Kidney epithelial cell (primary cell): ENCODE data around the gene ARID3C. TPM values are rescaled to one million over a fixed set of nuclear protein-coding genes. Genes with fewer than 3 reads are reported as not detected.
A peak's percentile ranks its signal among the peaks of the same experiment; 100 is the strongest.

Experiments
- DNase-seq: peaks from one replicate; pipeline ENCODE4 v3.0.0-alpha.2; 2010; ENCODE audit warnings: low read depth
- H3K27me3 ChIP-seq: 2 replicates; pipeline ENCODE4 v1.6.0; 2011; ENCODE audit warnings: low read length; ENCODE audit not compliant: control insufficient read depth, insufficient read depth
- H3K36me3 ChIP-seq: 2 replicates; pipeline ENCODE4 v1.5.1; 2011; ENCODE audit warnings: low read length; ENCODE audit not compliant: control insufficient read depth, insufficient read depth
- H3K4me3 ChIP-seq: 2 replicates; pipeline ENCODE4 v1.5.1; 2011; ENCODE audit warnings: low read depth, mild to moderate bottlenecking, control low read depth, low read length
- CTCF ChIP-seq: IDR thresholded peaks from 2 replicates; pipeline ENCODE4 v1.5.1; 2011; ENCODE audit warnings: mild to moderate bottlenecking, moderate library complexity, low read length, control low read depth, inconsistent platforms; ENCODE audit not compliant: insufficient read depth, poor library complexity, severe bottlenecking
- total RNA-seq: library from RNA; depleted of rRNA; stranded (reverse); fragments of >200 nt; gene quantifications from 2 replicates; pipeline ENCODE4 v1.2.3, GENCODE V29; 2015

Gene ARID3C
- total RNA-seq, 1 donor from 2014 or later: 1.0 TPM

- H3K36me3 ChIP-seq: no peaks in the 10 kb centered on the region
- TF ChIP-seq CTCF: no peak
- no peaks in the 10 kb centered on the region for H3K27me3 ChIP-seq
- H3K4me3 ChIP-seq: no peak overlapping the region
- DNase-seq: no peak
Observed at GRCh38 chr9:34650816-34651215, 21.9 kb upstream of the ARID3C start.

- TF ChIP-seq CTCF: no peak
- Histone ChIP-seq H3K27me3 (no peaks in the 10 kb centered on the region), H3K36me3 (no peaks in the 10 kb centered on the region), H3K4me3 (no peak overlapping the region)
- no peak for DNase-seq
Observed at GRCh38 chr9:34648673-34649072, 19.8 kb upstream of the ARID3C start.

- H3K27me3 ChIP-seq: no peaks in the 10 kb centered on the region
- no peak for TF ChIP-seq CTCF
- H3K36me3 ChIP-seq: no peaks in the 10 kb centered on the region
- peak overlapping the region; percentile 61 for H3K4me3 ChIP-seq
- no peak for DNase-seq
Observed at GRCh38 chr9:34647651-34648050, 18.8 kb upstream of the ARID3C start.

GRCh38 chr9:34647084-34647403 is 18.2 kb upstream of the ARID3C start:
- Histone ChIP-seq H3K27me3 (no peaks in the 10 kb centered on the region), H3K4me3 (peak overlapping the region; percentile 61), H3K36me3 (no peaks in the 10 kb centered on the region)
- TF ChIP-seq CTCF: no peak
- no peak for DNase-seq

GRCh38 chr9:34646211-34647083 is 17.6 kb upstream of the ARID3C start, which contains the start of gene GALT:
GALT (plus strand) TSS chr9:34646675; CDS start chr9:34646705, 30 bp downstream.
- Histone ChIP-seq H3K27me3 (no peaks in the 10 kb centered on the region), H3K36me3 (no peaks in the 10 kb centered on the region), H3K4me3 (peak within 1 kb of the TSS; percentile 61)
- peak; percentile 74 for TF ChIP-seq CTCF
- peak; percentile 50 for DNase-seq

- DNase-seq: no peak
- no peak overlapping the region for H3K4me3 ChIP-seq
- TF ChIP-seq CTCF: no peak
Observed at GRCh38 chr9:34644766-34645314, 16.0 kb upstream of the ARID3C start.

More at GRCh38 chr9:34644766-34645314, 16.0 kb upstream of the ARID3C start:
- H3K27me3 ChIP-seq: no peaks in the 10 kb centered on the region
- H3K36me3 ChIP-seq: no peaks in the 10 kb centered on the region
